ENCODE data around the gene FAM131C.
A peak's percentile ranks its signal among the peaks of the same experiment; 100 is the strongest.
"Not testable (repeated sequence)": the region's sequence is repeated elsewhere in the genome, so short reads cannot be mapped to it uniquely, and the experiment has no call there.

Gene FAM131C

DNA sequence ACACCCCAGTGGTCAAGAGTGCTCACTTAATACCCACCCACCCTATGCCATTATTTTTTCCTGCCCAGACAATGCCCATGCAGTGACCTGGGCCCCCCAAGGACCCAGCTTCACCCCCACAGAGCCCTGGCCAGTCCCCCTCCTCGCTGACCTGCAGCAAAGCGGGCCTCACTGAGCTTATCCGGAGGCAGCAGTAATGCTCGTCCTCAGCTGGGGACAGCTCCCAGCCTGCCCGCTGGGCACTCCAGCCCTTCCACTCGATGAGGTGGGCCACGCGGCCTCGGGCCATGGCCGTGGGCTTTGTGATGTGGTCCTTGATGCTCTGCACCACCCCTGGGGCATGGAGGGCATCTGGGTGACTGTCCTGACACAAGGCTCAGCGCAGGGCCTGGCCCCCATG lies 37.0 kb downstream of the FAM131C start:
- DNase-seq (ENCODE audit: low read depth, low spot score): not testable (repeated sequence)

DNA sequence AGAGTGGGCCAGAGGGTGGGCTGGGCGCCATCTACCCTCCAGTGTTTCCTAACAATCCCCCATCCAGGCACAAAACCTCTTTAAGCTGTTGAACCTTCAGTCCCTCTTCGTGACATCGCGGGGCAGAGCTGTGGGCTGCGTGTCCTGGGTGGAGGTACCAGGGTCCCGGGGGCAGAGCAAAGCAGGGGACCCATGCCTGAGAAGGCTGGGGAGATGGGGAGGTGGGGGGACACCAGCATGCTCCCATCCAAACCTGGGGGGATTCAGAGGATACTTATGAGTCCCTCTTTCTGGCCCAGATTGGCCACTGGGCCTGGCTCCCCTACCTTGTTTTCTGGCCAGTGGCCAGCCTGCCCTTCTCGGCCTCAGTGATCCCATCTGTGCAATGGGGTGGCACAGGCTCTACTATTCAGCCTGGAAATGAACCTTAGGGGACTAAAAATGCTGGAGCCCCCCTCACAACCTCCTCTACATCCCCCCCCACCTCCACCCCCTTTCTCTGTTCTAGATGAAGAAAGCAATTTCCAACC lies 40.3 kb downstream of the FAM131C start:
- DNase-seq (ENCODE audit: low read depth, low spot score): not testable (repeated sequence)

DNA sequence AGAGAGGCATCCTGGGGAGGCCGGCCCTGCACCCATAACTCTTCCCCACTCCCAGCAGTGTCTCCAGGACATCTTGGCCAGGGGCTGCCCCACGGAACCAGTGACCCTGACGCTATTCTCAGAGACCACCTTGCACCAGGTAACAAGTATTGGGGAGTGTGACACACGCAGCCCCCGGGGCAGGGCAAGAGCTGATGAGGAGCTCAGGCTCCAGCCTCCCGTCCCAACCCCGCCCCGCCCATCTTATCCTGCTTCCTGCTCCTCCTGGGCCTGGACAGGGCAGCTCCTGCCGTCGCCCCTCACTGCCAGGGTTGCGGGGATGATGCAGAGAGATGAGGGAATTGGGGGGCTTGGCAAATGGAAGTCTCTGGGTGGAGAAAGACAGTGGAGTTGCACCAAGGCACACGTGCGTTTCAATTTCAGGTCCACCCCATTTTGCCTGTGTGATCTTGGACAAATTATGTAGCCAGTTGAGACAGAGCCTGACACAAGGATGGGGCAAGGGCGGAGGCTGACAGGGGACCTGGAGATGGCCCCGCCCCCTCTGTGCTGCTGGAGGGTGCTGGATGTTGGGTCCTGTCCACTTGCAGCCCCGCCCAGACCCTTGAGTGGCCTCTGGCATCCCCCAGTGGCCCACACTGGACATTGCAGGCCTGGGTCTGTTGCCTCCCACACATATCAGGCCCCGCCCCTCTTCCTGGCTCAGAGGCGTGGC lies 40.9 kb downstream of the FAM131C start:
- peak; percentile 70 for DNase-seq (ENCODE audit: low read depth, low spot score)

DNA sequence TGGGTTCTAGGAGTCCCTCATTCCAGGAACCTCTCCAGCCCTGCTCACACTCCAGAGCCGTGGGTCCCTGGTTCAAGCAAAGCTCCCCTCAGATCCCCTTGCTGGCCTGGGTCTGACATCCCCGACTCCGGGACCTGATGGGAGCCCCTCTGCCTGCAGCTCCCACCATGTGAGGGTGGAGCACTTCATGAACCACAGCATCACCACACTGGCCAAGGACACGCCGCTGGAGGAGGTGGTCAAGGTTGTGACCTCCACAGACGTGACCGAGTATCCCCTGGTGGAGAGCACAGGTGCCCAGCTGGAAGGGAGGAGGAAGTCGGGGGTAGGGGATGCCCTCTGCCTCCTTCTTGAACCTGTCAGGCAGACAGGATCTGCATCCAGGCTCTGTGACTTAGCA lies 41.9 kb downstream of the FAM131C start:
- no peak for DNase-seq (ENCODE audit: low read depth, low spot score)

DNA sequence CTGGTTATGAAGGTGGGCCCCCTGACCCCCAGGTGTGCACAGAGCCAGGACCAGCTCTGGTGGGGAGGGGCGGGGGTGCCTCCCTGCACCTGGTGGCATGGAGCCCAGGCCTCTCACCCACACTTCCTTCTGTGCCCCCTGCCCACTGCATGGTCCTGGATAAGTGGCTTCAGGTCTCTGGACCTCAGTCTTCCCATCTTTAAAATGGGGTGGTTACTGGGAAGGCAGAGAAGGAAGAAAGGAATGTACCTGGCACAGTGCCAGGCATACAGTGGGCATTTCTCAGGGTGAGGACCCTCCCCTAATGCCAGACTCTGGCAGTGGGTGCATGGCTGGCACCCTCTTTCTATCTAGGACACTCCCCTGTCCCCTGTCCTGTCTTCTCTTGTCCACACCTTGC lies 44.2 kb downstream of the FAM131C start:
- DNase-seq (ENCODE audit: low read depth, low spot score): no peak

DNA sequence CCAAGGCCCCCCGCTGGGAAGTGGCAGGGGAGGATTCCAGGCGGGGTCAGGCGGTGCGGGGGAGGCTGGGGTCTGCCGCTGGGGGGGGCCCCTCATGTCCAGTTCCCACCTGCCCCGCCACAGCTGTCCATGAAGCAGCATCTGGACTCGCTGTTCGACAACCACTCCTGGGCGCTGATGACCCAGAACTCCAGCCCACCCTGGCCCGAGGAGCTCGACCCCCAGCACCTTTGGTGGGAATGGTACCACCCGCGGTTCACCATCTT lies 44.5 kb downstream of the FAM131C start:
- not testable (repeated sequence) for DNase-seq (ENCODE audit: low read depth, low spot score)

DNA sequence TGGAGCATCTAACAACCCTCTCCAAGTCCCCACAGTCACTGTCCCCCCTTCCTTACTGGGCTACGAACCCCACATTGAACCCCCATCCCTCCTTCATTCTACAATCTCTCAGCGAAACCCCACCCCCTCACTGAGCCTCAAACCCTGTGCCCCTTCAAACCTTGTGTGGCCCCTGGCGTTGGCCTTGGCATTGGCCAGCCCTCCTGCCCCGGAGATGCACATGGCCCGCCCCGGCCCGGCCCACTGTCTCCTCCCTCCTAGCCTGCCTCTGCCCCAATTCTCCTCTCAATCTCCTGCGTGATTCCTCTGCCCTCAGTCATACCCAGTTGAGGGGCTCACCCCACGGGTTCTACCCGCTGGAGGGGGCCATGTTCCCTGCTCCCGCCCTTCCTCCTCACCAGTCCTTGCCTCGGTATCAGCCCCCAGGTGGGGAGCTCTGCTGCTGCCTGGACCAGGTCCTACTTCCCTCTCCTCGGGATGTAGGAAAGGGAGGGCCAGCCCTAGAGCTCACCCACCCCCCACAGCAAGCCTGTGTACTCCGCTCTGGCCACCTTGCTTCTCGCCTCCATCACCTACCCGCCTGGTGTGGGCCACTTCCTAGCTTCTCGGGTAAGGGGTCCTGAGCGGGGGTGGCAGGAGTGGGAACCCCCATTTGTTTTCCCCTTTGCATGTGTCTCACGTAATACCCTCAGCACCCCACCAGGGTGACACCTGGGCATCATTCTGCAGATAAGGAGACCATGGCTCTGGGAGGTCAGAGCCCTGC lies 45.0 kb downstream of the FAM131C start:
- no peak for DNase-seq (ENCODE audit: low read depth, low spot score)

DNA sequence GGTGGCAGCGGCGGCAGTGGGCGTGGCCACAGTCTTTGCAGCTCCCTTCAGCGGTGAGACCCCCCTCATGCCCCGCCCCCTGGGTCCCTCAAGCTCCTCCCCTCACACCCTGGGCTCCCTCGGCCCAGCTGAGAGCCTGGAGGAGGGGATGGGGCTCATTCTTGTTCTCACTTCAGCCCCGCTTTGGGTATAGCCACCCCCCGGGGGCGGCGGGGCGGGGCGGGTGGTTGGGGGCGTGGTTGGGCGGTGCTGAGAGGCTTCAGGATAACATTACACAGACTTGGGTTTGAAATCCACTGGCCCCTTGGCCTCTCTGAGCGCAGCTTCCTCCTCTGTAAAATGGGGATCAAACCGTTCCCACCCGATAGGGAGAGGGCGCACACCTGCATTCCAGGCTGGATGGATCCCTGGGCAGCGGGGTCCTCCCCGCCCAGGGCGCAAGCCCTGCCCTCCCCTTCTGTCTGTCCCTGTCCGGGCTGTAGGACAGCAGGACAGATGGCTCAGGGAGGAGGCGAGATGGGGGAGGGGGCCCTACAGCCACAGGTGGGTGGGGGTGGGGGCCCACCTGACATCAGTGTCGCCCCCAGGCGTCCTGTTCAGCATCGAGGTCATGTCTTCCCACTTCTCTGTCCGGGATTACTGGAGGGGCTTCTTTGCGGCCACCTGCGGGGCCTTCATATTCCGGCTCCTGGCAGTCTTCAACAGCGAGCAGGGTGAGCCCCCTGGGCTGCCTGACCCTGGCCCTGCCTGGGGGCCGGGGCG lies 46.5 kb downstream of the FAM131C start:
- no peak for DNase-seq (ENCODE audit: low read depth, low spot score)

DNA sequence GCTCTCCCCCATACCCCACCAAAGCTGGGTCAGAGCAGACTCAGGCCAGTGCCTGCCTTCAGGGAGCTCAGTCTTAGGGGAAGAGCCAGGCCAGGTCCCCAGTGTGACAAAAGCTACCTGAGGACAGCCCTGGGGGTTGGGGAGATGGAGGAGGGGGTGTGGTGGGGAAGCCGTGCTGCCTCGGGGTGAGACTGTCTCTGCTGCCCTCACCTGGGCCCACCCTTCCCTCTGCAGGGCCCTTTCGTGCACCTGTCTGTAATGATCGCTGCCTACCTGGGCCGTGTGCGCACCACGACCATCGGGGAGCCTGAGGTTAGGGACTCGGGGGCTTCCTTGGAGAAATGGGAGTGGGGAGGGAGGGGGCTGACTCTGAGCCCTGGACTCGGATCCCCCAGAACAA lies 47.1 kb downstream of the FAM131C start:
- not testable (repeated sequence) for DNase-seq (ENCODE audit: low read depth, low spot score)

DNA sequence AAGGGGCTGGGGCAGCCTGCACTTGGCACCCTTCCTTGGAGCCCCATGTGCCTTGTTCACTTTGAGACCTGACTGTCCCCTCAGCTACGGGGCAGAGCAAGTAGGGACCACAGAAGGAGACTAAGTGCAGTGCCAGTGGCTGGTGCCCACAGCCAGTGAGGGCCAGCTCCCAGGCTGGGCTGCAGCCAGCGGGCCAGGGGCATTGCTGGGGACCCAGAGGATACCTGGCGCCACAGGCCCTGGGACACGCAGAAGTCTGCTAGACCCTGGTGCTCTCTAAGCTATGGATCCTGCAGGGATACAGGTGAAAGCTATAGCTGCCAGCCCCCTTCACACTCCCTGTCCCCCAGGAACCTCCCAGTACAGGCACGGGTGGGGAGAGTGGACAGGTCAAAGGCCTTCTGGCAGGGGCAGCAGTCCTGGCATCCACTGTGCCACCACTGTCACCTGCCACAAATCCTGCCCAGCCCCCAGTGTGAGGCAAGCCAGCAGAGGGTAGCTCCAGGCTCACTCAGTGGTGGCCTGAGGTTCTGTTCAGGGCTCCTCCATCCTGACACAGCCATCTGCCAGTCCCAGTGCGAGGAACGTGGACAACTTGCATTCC lies 50.3 kb downstream of the FAM131C start:
- DNase-seq (ENCODE audit: low read depth, low spot score): no peak

DNA sequence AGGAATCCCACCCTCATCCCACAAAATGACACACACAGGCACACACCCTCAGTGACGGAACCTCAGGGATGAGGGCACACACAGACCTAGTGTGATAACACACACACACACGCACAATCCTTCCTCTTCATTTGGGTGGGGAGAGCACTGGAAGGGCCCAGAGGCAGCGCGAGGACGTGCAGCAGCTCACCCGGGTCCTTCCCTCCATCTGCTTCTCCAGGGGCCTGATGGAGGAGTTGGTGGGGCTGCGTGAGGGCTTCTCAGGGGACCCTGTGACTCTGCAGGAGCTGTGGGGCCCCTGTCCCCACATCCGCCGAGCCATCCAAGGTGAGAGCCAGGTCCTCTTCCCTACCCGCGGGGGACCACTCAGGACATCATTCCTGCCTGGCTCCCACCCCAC lies 51.1 kb downstream of the FAM131C start:
- no peak for DNase-seq (ENCODE audit: low read depth, low spot score)

DNA sequence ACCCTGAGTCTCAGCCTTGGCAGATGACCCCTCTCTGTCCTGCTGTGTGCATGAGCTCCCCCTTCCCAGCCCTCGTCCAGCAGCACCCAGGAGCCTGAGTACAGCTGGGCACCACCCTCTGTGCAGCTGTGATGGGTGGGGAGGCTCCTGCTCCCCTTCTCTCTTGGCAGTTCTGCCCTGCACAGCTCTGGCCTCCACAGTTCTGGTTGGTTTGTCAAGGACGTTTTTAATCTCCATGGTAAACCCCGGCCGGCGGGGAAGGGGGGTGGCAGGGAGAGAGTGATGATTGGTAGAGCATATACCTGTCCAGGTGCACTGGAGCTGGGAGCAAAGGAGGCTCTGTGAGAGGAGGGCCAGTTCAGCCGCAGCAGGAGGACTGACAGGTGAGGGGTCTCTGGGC lies 51.8 kb downstream of the FAM131C start, which contains the start of gene CLCNKA:
CLCNKA (plus strand) TSS at position 356 of the 400 bp plus-strand sequence. CDS start 584 bp downstream, outside the sequence.
- DNase-seq (ENCODE audit: low read depth, low spot score): no peak

DNA sequence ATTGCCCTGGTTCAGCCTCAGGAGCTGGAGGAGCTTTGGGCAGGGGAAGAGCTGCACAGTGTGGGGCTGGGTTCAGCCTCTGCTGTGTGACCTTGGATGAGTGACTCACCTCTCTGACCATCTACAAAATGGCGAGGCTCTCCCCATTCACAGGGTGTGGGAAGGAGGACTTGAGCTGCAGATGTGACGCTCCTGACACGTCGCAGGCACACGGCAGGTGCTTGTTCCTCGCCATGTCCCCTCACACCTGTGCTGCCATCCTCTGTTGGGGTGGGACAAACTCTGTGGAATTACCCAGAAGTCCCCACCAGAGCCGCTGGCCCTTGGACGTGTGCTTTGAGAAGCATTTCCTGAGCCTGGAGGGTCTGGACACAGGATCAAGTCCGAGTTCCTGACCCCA lies 52.6 kb downstream of the FAM131C start:
- not testable (repeated sequence) for DNase-seq (ENCODE audit: low read depth, low spot score)

DNA sequence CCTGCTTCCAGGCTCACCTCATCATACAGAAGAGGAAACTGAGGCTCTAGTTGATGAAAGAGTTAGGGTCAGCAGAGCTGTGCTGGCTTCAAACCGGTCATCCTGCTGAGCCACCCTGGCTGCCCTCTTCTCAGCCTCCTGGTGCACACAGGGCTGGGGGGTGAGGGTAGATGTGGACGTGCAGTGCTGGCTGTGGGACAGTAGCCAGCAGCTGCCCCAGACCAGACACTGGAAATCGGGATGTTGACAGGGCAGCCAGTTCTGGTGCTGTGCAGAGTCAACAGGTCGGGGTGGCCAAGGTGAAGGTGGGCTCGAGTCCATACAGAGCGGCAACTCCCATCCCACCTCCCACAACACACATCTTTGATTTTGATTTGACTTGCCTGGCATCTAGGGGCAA lies 53.1 kb downstream of the FAM131C start:
- DNase-seq (ENCODE audit: low read depth, low spot score): no peak

DNA sequence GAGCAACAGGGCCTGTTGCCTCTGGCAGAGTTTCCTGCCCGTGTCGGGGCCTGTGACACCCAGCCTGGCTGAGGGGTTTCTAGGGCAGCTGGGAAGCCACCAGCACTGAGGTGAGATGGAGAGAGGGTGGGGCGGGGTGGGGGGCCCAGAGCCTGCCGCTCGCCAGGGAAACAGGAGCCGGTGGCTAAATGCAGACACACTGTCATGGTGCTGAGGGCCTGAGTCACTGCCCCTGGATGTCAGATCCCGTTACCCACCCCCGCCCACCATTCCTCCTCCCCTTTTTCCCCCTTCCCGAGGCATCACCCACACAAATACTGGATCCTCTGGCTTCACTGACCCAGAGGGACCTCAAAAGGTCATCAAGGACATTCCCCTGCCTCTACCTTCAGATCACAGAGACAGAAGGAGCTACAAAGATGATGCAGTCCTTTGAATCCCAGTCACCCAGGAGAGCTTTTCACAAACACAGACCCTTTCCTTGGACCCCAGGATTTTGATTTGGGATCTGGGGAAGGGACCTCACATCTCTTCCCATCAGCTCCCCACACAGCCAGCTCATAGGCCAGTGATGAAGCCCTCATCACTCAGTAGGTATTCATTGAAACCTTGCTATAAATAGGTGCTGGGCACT lies 53.7 kb downstream of the FAM131C start:
- no peak for DNase-seq (ENCODE audit: low read depth, low spot score)

DNA sequence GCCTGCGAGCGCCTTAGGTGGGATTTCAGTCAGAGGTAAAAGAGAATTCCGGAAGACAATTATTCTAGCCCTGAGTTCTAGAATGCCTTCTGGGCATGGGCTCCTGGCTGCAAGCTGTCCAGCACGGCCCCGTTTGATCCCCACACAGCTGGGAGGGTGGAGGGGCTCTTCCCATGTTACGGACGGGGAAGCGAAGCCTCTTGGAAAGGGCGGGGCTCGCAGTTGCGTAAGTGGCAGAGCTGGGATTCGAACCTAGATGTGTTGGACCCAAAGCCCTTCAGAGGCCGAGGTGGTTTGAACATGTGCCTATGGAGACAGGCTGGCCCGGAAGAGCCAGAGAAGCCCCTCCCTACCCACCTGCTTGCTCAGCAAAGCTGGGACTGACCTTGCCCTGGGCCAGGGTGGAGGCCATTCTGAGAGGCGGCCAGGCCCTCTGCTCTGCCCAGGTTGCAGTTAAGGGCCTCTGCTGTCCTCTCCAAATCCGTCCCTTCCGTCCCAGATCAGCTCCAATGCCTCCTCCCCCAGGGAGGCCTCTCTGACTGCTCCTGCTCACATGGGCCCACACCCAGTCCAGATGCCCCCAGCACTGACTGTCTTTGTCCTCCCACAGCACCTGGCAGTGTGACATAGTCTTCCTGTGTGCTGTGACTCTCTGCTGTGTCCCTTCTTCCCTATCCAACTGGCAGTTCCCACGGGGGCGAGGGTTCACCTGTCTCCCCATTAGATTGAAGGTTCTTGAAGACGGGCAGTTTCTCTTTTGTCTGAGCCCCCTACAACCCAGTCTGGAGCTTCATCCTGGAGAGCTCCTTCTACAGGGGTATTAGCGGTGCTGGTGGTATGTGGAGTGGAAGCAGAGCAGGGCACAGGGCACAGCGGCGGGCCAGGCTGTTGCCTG lies 54.5 kb downstream of the FAM131C start:
- no peak for DNase-seq (ENCODE audit: low read depth, low spot score)

DNA sequence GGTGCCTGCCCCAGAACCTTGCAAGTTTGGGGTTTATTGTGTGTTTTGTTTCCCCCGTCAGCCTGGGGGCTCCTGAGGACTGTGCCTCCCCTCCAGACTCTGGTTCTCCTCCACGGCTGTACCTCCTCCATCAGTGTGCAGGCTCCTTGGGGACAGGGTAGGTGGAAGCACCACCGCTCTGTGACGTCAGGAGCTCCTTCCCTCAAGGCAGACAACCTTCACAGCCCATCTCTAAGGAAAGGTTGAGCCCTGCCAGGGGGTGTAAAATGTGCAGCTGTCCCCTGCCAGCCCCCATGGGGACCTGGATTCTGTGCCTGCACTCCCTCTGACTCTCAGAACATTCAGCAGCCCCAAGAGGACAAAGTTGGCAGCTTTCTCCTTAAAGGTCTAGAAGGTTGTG lies 55.1 kb downstream of the FAM131C start:
- no peak for DNase-seq (ENCODE audit: low read depth, low spot score)

DNA sequence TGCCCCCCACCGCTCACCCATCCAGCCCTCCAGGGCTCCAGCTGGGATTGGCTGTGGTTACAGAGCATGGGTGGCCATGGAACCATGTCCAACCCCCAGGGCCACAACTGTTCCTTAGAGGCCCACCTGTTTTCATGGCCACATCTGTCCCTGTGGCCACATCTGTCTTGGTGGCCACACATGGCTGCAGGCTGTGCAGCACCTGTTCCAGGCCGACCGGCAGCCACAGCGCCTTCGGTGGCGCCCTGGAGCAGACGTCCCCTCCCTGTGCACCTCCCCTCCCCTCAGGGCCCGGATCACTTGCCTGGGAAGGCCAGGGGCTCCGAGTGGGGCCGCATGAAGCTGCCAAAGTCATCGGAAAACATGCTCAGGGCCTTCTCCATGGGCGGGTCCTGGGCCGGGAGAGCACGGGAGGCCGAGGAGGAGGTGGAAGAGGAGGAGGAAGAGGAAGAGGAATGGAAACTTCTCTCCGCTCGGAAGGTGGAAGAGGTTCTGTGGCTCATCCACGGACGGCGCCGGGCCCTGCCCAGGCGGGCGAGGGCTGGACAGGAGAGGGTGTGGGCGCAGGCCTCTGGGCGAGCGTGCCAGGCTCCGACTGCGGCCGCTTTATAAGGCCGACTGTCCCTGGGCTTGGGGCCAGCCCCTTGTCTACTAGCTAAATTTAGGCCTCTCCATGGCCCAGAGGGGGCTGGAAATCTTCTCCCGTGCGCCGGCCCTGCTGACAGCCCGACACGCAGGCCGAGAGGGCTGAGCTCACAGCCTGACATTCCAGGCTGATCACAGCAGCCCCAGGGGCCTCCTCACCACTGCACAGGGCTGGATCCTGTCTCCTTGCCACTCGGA lies 55.8 kb downstream of the FAM131C start, which contains the start of gene HSPB7:
HSPB7 (minus strand) TSS at position 583 of the 843 bp plus-strand sequence; CDS start at position 503, 80 bp downstream.
- no peak for DNase-seq (ENCODE audit: low read depth, low spot score)

DNA sequence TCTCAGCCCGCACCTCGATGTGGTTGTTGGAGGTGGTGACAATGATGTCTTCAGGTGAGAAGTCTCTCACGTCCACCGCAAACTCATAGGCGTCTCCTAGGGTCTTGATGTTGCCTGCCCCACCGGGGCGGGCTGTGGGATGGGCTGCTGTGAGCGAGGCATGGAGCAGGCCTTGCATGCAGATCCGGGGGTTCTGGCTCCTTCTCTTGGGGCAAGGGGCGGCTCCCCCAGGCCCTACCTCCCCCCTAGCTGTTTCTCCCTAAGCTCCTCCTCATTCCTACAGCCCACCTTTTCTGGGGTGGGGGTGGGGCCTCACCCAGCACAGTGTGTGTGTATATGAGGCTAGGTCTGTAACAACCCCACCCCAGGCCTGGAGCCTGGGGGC lies 56.4 kb downstream of the FAM131C start:
- no peak for DNase-seq (ENCODE audit: low read depth, low spot score)

Data from iPS DF 19.7 (cell line).